C4-2B (cell line): ENCODE data around the gene OVCH1.

ENCODE experiments used
- ZFX ChIP-seq: fragments of 450-650 bp; IDR thresholded peaks from 2 replicates; pipeline ENCODE4 v1.6.1; 2017
- TF ChIP-seq, protein P1 (sequence below): fragments of 450-650 bp; conservative IDR thresholded peaks from 2 replicates; pipeline ENCODE4 v1.5.1; 2017; ENCODE audit warnings: mild to moderate bottlenecking

DNA sequence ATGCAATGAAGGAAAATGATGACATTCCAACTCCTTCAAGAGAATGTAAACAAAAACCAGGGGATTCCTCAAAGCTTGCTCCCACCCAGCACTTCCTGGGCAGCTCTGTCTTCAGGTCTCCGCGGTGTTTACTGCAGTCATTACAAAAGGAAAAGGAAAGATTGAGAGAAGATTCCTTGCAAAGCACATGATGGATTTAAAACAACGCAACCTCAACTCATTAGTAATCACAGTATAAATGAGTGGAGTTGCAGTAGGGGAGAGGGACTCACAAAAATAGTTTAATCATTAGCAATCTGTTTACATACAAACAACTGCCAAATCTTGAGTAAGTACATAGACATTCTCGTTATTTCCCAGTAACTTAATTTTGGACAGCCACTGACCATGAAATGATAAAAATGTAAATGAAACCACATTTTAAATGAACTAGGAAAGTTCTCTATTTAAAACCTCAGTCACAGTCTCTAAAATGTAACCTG, 49.7 kb upstream of the OVCH1 start:
- TF ChIP-seq, protein P1, sequence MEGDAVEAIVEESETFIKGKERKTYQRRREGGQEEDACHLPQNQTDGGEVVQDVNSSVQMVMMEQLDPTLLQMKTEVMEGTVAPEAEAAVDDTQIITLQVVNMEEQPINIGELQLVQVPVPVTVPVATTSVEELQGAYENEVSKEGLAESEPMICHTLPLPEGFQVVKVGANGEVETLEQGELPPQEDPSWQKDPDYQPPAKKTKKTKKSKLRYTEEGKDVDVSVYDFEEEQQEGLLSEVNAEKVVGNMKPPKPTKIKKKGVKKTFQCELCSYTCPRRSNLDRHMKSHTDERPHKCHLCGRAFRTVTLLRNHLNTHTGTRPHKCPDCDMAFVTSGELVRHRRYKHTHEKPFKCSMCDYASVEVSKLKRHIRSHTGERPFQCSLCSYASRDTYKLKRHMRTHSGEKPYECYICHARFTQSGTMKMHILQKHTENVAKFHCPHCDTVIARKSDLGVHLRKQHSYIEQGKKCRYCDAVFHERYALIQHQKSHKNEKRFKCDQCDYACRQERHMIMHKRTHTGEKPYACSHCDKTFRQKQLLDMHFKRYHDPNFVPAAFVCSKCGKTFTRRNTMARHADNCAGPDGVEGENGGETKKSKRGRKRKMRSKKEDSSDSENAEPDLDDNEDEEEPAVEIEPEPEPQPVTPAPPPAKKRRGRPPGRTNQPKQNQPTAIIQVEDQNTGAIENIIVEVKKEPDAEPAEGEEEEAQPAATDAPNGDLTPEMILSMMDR: no peak
- no peak for TF ChIP-seq ZFX
